ENCODE results near the gene DUSP22.

The DUSP22 gene

DNA sequence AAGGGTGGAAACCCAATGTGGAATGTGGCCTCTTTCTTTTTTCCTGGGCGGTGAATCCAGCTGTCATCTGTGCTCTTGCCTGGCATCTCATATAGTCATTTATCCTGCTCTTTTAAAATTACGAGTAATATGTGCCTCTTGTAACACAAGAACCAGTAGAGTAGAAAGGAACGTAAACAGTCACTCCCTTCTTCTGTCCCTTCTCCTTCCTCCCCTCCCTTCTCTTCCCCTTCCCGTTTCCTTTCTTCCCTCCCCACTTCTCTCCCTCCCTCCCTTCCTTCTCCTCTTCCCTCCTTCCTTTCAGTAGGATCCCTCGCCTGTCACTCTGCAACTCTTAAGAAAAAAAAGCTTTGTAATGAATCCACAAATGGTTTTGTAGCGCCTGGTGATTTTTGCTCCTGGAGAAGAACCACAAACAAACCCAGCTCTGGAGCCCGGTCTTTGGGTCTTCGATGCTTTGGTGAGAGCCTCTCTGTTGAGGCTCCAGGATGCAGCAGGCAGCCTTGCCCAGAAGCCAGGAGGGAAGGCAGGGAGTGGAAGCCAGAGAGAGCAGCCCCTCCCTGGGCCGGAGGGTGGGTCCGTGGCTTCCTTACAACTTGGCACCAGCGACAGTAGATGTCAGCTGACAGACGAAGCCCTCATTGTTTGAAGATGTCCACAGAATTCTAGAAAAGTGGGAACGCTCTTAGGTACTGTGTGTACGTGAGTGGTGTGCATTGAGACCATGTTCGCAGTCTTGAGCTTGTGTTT, 15.0 kb downstream of the DUSP22 start:
- no peaks in the 10 kb centered on the region for H3K9me3 Mint-ChIP-seq
- H3K4me3 Mint-ChIP-seq: no peak overlapping the region
- H3K27me3 Mint-ChIP-seq: no peaks in the 10 kb centered on the region
- H3K27ac Mint-ChIP-seq: no peak overlapping the region
- DNase-seq: no peak
- peaks cover 23% of the 10 kb centered on the region for H3K4me1 Mint-ChIP-seq (ENCODE audit: low read depth)
- peaks cover 19% of the 10 kb centered on the region for H3K36me3 Mint-ChIP-seq (ENCODE audit: low read depth)

GRCh38 chr6:307874-308273, 15.6 kb downstream of the DUSP22 start:
- H3K27ac Mint-ChIP-seq: no peak overlapping the region
- no peak overlapping the region for H3K4me3 Mint-ChIP-seq
- DNase-seq: no peak
- peaks cover 28% of the 10 kb centered on the region for H3K4me1 Mint-ChIP-seq (ENCODE audit: low read depth)
- H3K9me3 Mint-ChIP-seq: no peaks in the 10 kb centered on the region
- H3K27me3 Mint-ChIP-seq: no peaks in the 10 kb centered on the region
- H3K36me3 Mint-ChIP-seq (ENCODE audit: low read depth): peaks cover 23% of the 10 kb centered on the region

DNA sequence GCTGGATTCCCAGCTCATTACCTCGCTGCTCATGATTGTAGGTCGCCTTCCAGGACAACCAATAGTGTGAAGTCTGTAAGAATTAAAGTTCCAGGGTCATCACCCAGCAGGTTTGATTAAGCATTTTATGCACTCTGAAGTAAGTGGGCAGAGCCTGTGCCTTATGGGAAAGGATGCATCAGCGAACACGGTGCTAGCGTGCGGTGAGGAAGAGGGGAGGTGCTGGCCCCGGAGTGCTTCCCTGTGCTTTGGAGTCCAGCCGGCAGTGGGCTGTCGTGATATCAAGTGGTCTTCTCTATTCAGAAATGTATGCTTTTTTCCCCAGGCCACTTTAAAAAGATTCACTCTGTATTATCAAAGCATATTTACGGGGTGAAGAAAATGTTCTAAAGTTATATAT, 16.0 kb downstream of the DUSP22 start:
- no peak for DNase-seq
- Mint-ChIP-seq H3K4me3 (no peak overlapping the region), H3K27me3 (no peaks in the 10 kb centered on the region), H3K36me3 (ENCODE audit: low read depth) (peaks cover 23% of the 10 kb centered on the region), H3K27ac (no peak overlapping the region), H3K9me3 (no peaks in the 10 kb centered on the region), H3K4me1 (ENCODE audit: low read depth) (peaks cover 32% of the 10 kb centered on the region)

DNA sequence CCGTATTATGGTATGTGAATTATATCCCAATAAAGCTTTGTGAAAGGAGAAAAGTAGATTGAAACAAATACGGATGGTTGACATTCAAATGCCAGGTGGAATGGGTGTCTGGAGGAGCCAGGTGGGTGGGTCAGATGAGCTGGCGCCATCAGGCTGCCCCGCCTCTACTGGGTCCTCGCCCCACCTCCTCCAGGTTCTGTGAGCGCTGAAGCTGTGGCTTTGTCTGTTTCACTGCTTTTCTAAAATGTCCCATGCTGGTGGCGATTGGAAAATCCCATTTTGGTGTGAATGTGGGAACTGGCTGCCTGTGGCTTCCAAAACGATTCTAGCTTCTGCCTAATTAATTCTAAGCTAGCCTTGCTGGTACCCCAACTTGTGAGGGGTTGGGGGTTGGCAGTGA, 16.5 kb downstream of the DUSP22 start:
- H3K36me3 Mint-ChIP-seq (ENCODE audit: low read depth): peaks cover 23% of the 10 kb centered on the region
- no peaks in the 10 kb centered on the region for H3K9me3 Mint-ChIP-seq
- no peak for DNase-seq
- peaks cover 33% of the 10 kb centered on the region for H3K4me1 Mint-ChIP-seq (ENCODE audit: low read depth)
- H3K27ac Mint-ChIP-seq: no peak overlapping the region
- H3K27me3 Mint-ChIP-seq: no peaks in the 10 kb centered on the region
- H3K4me3 Mint-ChIP-seq: no peak overlapping the region

GRCh38 chr6:309947-310346, 17.7 kb downstream of the DUSP22 start:
- peak; percentile 16 for DNase-seq
- no peaks in the 10 kb centered on the region for H3K9me3 Mint-ChIP-seq
- H3K36me3 Mint-ChIP-seq (ENCODE audit: low read depth): peaks cover 27% of the 10 kb centered on the region
- peaks cover 28% of the 10 kb centered on the region for H3K4me1 Mint-ChIP-seq (ENCODE audit: low read depth)
- H3K27me3 Mint-ChIP-seq: no peaks in the 10 kb centered on the region
- H3K4me3 Mint-ChIP-seq: no peak overlapping the region
- H3K27ac Mint-ChIP-seq: no peak overlapping the region

- DNase-seq: no peak
- H3K4me3 Mint-ChIP-seq: no peak overlapping the region
- peaks cover 27% of the 10 kb centered on the region for H3K4me1 Mint-ChIP-seq (ENCODE audit: low read depth)
- H3K9me3 Mint-ChIP-seq: no peaks in the 10 kb centered on the region
- H3K27ac Mint-ChIP-seq: no peak overlapping the region
- no peaks in the 10 kb centered on the region for H3K27me3 Mint-ChIP-seq
- peaks cover 32% of the 10 kb centered on the region for H3K36me3 Mint-ChIP-seq (ENCODE audit: low read depth)
These were observed 18.4 kb downstream of the DUSP22 start for GRCh38 chr6:310671-311070.

DNA sequence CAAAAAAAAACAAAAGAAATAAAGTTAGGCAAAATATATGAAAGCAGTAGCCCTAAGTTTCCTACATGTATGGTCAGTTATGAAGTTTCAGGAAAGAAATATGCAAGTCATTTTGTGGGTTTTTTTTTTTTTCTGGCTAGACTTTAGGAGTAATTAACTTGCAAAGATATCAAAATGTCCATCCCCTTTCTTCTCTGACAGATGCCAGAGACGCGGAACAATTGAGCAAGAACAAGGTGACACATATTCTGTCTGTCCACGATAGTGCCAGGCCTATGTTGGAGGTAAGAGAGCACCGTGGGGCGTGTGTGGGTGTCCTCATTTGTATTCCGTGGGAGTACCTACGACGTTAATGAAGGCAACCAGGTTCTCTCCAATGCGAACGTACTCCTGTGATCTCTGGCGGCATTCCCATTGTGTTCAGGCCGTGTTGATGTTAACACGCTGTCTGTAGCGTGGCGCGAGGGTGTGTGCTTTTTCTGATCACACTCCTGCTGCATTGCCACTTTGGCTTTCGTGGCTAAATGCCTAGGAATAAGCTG, 19.5 kb downstream of the DUSP22 start:
- no peaks in the 10 kb centered on the region for H3K27me3 Mint-ChIP-seq
- no peak overlapping the region for H3K4me3 Mint-ChIP-seq
- H3K27ac Mint-ChIP-seq: no peak overlapping the region
- peaks cover 34% of the 10 kb centered on the region for H3K4me1 Mint-ChIP-seq (ENCODE audit: low read depth)
- no peaks in the 10 kb centered on the region for H3K9me3 Mint-ChIP-seq
- DNase-seq: peak; percentile 27
- H3K36me3 Mint-ChIP-seq (ENCODE audit: low read depth): peaks cover 33% of the 10 kb centered on the region

GRCh38 chr6:313087-313486, 20.8 kb downstream of the DUSP22 start:
- H3K27me3 Mint-ChIP-seq: no peaks in the 10 kb centered on the region
- no peak overlapping the region for H3K4me3 Mint-ChIP-seq
- no peaks in the 10 kb centered on the region for H3K9me3 Mint-ChIP-seq
- H3K4me1 Mint-ChIP-seq (ENCODE audit: low read depth): peaks cover 45% of the 10 kb centered on the region
- no peak overlapping the region for H3K27ac Mint-ChIP-seq
- DNase-seq: peak; percentile 21
- H3K36me3 Mint-ChIP-seq (ENCODE audit: low read depth): peaks cover 29% of the 10 kb centered on the region

DNA sequence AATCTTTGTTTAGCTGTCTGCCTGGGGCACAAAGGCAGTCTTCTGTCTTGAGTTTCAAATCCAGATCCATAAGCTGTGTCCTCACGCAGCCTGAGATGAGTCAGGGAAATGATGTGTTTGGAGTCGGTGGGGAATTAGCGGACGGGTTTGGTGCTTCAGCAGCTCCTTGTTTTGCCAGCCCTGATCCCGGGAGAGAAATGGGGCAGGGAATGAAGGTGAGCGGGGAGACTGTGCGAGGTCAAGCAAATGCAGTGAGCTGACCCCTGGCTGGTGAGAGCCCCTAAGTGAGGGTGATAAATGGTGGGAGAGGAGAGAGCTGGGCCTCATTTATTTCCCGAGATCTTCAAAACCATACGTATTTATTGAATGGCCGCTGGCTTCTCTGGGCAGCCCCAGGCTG, 21.6 kb downstream of the DUSP22 start:
- Mint-ChIP-seq H3K27me3 (no peaks in the 10 kb centered on the region), H3K9me3 (no peaks in the 10 kb centered on the region), H3K4me3 (no peak overlapping the region), H3K27ac (no peak overlapping the region), H3K4me1 (ENCODE audit: low read depth) (peaks cover 43% of the 10 kb centered on the region), H3K36me3 (ENCODE audit: low read depth) (peaks cover 25% of the 10 kb centered on the region)
- peak; percentile 29 for DNase-seq

GRCh38 chr6:314377-314776, 22.1 kb downstream of the DUSP22 start:
- Mint-ChIP-seq H3K27ac (no peak overlapping the region), H3K27me3 (no peaks in the 10 kb centered on the region), H3K9me3 (no peaks in the 10 kb centered on the region), H3K36me3 (ENCODE audit: low read depth) (peaks cover 25% of the 10 kb centered on the region), H3K4me1 (ENCODE audit: low read depth) (peaks cover 42% of the 10 kb centered on the region), H3K4me3 (no peak overlapping the region)
- DNase-seq: peak; percentile 0

GRCh38 chr6:315226-315625, 22.9 kb downstream of the DUSP22 start:
- Mint-ChIP-seq H3K4me3 (no peak overlapping the region), H3K27me3 (no peaks in the 10 kb centered on the region), H3K4me1 (ENCODE audit: low read depth) (peaks cover 40% of the 10 kb centered on the region), H3K9me3 (no peaks in the 10 kb centered on the region), H3K36me3 (ENCODE audit: low read depth) (peaks cover 23% of the 10 kb centered on the region), H3K27ac (no peak overlapping the region)
- peak; percentile 19 for DNase-seq

DNA sequence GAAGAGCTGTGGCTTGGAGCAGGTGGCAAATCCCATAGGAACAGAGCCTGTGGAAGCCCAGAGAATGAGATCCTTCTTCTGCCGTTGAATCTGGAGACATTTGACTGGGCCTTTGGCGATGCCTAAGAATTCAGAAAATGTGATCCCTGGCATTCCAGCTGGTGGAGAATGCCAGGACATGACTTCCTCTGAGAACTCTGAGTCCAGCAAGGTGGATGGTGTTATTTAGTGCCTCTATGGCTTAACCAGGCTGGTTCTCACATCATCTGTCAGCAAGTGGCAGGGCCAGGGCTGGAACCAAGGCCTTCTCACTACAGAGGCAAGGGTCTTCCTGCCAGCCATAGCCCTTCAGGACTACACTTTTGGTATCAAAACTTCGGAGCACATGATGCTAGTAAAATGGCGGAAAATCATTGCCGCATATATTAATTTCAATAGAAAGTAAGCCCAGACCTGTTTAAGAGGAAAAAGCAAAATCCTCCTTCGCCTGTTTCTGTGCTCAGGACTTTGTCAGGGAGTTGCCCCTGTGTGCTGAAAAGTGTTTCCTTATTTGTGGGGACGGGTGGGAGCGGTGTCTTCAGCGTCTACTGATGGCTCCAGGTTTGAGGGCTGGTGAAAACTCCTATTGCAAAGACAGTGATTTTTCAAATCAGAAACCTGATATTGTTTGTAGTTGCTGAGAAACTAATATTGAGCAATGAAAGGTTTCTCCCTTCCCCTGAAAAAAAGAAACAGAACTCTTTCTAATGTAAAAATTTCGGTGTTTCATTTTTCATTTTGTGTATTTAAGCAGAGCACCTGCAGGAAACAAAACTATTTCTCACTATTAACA, 23.9 kb downstream of the DUSP22 start:
- Mint-ChIP-seq H3K27ac (no peak overlapping the region), H3K9me3 (no peaks in the 10 kb centered on the region), H3K4me1 (ENCODE audit: low read depth) (peaks cover 36% of the 10 kb centered on the region), H3K27me3 (no peaks in the 10 kb centered on the region), H3K4me3 (no peak overlapping the region), H3K36me3 (ENCODE audit: low read depth) (peaks cover 23% of the 10 kb centered on the region)
- peak; percentile 28 for DNase-seq

- no peak overlapping the region for H3K27ac Mint-ChIP-seq
- H3K36me3 Mint-ChIP-seq (ENCODE audit: low read depth): peaks cover 21% of the 10 kb centered on the region
- DNase-seq: no peak
- peaks cover 33% of the 10 kb centered on the region for H3K4me1 Mint-ChIP-seq (ENCODE audit: low read depth)
- H3K9me3 Mint-ChIP-seq: no peaks in the 10 kb centered on the region
- H3K27me3 Mint-ChIP-seq: no peaks in the 10 kb centered on the region
- H3K4me3 Mint-ChIP-seq: no peak overlapping the region
These were observed 24.4 kb downstream of the DUSP22 start for GRCh38 chr6:316753-317038.

GRCh38 chr6:317060-317447, 24.8 kb downstream of the DUSP22 start:
- Mint-ChIP-seq H3K4me3 (no peak overlapping the region), H3K9me3 (no peaks in the 10 kb centered on the region), H3K27me3 (no peaks in the 10 kb centered on the region), H3K4me1 (ENCODE audit: low read depth) (peaks cover 30% of the 10 kb centered on the region), H3K36me3 (ENCODE audit: low read depth) (peaks cover 17% of the 10 kb centered on the region), H3K27ac (no peak overlapping the region)
- peak; percentile 22 for DNase-seq

Data from activated T-cell treated with anti-CD3 and anti-CD28 coated beads, Interleukin-2, amount 50 U/mL, for 24 hours (primary cell).